Kidney epithelial cell (primary cell): ENCODE measurements around the gene GRIK4. TPM values are rescaled to one million over a fixed set of nuclear protein-coding genes. Genes with fewer than 3 reads are reported as not detected.

Experiments
- DNase-seq: peaks from one replicate; pipeline ENCODE4 v3.0.0-alpha.2; 2010; ENCODE audit warnings: low read depth
- H3K27me3 ChIP-seq: 2 replicates; pipeline ENCODE4 v1.6.0; 2011; ENCODE audit warnings: low read length; ENCODE audit not compliant: control insufficient read depth, insufficient read depth
- H3K36me3 ChIP-seq: 2 replicates; pipeline ENCODE4 v1.5.1; 2011; ENCODE audit warnings: low read length; ENCODE audit not compliant: control insufficient read depth, insufficient read depth
- H3K4me3 ChIP-seq: 2 replicates; pipeline ENCODE4 v1.5.1; 2011; ENCODE audit warnings: low read depth, mild to moderate bottlenecking, control low read depth, low read length
- total RNA-seq: library from RNA; depleted of rRNA; stranded (reverse); fragments of >200 nt; gene quantifications from 2 replicates; pipeline ENCODE4 v1.2.3, GENCODE V29; 2015
- TF ChIP-seq, protein P1 (sequence below): IDR thresholded peaks from 2 replicates; pipeline ENCODE4 v1.5.1; 2011; ENCODE audit warnings: mild to moderate bottlenecking, moderate library complexity, low read length, control low read depth, inconsistent platforms; ENCODE audit not compliant: insufficient read depth, poor library complexity, severe bottlenecking

GRIK4 gene
- total RNA-seq, 1 donor from 2014 or later: 0.17 TPM

DNA sequence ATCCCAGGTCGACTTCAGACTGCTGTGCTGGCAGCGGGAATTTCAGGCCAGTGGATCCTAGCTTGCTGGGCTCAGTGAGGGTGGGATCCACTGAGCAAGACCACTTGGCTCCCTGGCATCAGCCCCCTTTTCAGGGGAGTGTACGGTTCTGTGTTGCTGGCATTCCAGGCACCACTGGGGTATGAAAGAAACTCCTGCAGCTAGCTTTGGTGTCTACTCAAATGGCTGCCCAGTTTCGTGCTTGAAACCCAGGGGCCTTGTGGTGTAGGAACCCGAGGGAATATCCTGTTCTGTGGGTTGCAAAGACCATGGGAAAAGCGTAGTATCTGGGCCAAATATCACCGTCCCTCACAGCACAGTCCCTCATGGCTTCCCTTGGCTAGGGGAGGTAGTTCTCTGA is 254.8 kb downstream of the GRIK4 start:
- Histone ChIP-seq H3K36me3 (no peaks in the 10 kb centered on the region), H3K27me3 (no peaks in the 10 kb centered on the region), H3K4me3 (no peak overlapping the region)
- TF ChIP-seq, protein P1, sequence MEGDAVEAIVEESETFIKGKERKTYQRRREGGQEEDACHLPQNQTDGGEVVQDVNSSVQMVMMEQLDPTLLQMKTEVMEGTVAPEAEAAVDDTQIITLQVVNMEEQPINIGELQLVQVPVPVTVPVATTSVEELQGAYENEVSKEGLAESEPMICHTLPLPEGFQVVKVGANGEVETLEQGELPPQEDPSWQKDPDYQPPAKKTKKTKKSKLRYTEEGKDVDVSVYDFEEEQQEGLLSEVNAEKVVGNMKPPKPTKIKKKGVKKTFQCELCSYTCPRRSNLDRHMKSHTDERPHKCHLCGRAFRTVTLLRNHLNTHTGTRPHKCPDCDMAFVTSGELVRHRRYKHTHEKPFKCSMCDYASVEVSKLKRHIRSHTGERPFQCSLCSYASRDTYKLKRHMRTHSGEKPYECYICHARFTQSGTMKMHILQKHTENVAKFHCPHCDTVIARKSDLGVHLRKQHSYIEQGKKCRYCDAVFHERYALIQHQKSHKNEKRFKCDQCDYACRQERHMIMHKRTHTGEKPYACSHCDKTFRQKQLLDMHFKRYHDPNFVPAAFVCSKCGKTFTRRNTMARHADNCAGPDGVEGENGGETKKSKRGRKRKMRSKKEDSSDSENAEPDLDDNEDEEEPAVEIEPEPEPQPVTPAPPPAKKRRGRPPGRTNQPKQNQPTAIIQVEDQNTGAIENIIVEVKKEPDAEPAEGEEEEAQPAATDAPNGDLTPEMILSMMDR: no peak
- DNase-seq: no peak

DNA sequence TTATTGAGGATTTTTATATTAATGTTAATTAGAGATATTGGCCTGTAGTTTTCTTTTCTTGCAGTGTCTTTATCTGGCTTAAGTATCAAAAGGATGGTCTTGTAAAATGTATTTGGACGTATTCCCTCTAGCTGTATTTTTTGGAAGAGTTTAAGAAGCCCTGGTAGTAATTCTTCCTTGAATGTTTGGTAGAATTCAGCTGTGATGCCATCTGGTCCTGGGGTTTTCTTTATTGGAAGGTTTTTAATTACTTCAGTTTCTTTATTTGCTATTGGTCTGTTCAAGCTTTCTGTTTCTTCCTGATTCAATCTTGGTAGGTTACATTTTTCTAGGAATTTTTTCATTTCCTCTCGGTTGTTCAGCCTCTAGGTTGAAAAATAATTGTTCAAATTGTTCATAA is 257.4 kb downstream of the GRIK4 start:
- no peak overlapping the region for H3K4me3 ChIP-seq
- H3K27me3 ChIP-seq: no peaks in the 10 kb centered on the region
- no peak for DNase-seq
- TF ChIP-seq, protein P1: no peak
- H3K36me3 ChIP-seq: no peaks in the 10 kb centered on the region

DNA sequence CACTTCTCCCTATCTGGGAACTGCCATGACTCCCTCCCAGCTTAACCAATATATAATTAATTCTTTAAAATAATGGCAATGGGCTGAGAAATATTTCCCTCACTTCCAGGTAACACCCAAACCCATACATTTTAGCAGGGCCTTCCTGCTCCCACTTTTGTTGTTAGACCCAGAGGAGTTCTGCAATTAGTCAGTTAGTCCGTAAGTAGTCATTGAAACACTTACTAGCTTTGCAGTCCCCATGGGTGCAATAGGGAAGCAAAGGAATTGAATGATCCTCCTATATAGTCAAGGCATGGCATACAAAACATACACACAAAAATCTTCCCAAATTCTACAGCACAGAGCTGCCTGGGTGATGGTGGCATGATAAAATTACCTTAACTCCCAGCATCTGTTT is 258.4 kb downstream of the GRIK4 start:
- H3K27me3 ChIP-seq: no peaks in the 10 kb centered on the region
- H3K4me3 ChIP-seq: no peak overlapping the region
- TF ChIP-seq, protein P1: no peak
- no peak for DNase-seq
- H3K36me3 ChIP-seq: no peaks in the 10 kb centered on the region

DNA sequence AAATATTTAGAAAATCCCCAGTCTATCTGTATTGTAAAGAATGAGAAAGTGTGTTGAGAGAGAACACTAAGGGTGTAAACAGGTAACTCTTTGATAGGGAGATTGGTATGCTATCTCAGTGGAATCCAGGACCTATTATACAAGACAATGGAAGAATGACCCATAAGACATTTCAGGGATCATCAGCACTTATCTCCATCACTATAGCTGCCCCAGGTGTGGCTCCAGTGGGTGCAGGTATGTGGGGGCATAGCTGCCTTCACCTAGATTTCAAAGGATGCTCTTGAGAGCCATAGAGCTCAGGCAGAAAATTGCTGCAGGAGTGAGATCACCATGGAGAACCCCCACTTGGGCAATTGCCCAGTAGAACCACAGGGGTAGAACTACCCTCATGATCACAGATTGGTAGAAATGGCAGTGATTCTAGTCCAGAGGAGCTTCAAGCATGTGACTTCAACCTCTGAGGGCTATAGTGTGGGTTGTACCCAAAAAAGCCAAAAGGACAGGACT is 260.1 kb downstream of the GRIK4 start:
- no peaks in the 10 kb centered on the region for H3K36me3 ChIP-seq
- no peak overlapping the region for H3K4me3 ChIP-seq
- DNase-seq: no peak
- H3K27me3 ChIP-seq: peaks cover 2% of the 10 kb centered on the region
- TF ChIP-seq, protein P1: no peak

DNA sequence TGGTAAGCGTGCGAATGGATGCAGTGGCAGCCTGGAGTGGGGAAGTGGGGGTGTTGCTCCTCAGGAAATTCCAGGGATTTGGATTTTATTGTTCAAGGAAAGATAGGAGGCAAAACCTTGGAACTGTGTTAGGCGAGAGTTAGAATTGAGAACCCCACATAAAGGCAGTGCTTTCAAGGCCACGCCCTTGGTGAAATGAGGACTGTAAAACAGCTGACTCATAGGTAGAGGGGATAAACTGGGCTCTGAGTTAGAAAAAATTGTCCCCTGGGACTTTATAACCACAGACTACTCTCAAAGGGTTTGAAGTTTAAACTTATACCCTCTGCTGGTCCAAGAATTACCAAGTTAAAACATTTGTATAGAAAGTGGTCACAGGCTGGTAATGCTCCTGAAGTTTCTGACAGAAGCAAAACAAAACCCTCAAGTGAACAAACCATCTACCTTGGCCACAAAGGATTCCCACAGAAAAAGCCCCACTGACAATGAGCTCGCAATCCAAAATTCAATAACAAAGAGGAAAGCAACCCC is 262.0 kb downstream of the GRIK4 start:
- H3K36me3 ChIP-seq: no peaks in the 10 kb centered on the region
- DNase-seq: no peak
- TF ChIP-seq, protein P1: no peak
- H3K4me3 ChIP-seq: no peak overlapping the region
- peaks cover 2% of the 10 kb centered on the region for H3K27me3 ChIP-seq
